HepG2 (cell line): ENCODE measurements around the gene TREH. TPM values are rescaled to one million over a fixed set of nuclear protein-coding genes. Genes with fewer than 3 reads are reported as not detected.

ENCODE experiments used
- BCL3 ChIP-seq: sonication (generic); formaldehyde crosslinking; IDR thresholded peaks from 2 replicates; pipeline ENCODE4 v1.5.1; 2020; ENCODE audit warnings: mild to moderate bottlenecking, missing genetic modification reagents, moderate library complexity
- CBX1 ChIP-seq: IDR thresholded peaks from one replicate; pipeline ENCODE4 v1.6.1; 2016; ENCODE audit warnings: antibody characterized with exemption, low read depth
- CENPT ChIP-seq: sonication (generic); formaldehyde crosslinking; IDR thresholded peaks from 2 replicates; pipeline ENCODE4 v1.8.0; 2022; ENCODE audit warnings: low read depth, mild to moderate bottlenecking, moderate library complexity, missing genetic modification reagents
- CSRNP1 ChIP-seq: sonication (generic); formaldehyde crosslinking; IDR thresholded peaks from 2 replicates; pipeline ENCODE4 v1.8.1; 2023; ENCODE audit warnings: mild to moderate bottlenecking, missing genetic modification reagents
- EEA1 ChIP-seq: sonication (generic); formaldehyde crosslinking; IDR thresholded peaks from 2 replicates; pipeline ENCODE4 v1.5.1; 2020; ENCODE audit warnings: mild to moderate bottlenecking, missing genetic modification reagents, borderline replicate concordance
- ESRRA ChIP-seq: sonication (generic); formaldehyde crosslinking; IDR thresholded peaks from 2 replicates; pipeline ENCODE4 v1.5.1; 2020; ENCODE audit warnings: mild to moderate bottlenecking, low read depth, missing genetic modification reagents
- FOXO1 ChIP-seq: sonication (generic); formaldehyde crosslinking; IDR thresholded peaks from 2 replicates; pipeline ENCODE4 v1.4.0; 2020; ENCODE audit warnings: missing genetic modification reagents
- HNF1A ChIP-seq, 2 experiments: sonication (generic) in 1 of 2; formaldehyde crosslinking in 1 of 2; IDR thresholded peaks; 2 replicates each; pipeline versions ENCODE4 v1.4.0 to v1.6.1; 2016 to 2020; ENCODE audit warnings: borderline replicate concordance in 1 of 2, low read depth in 1 of 2, mild to moderate bottlenecking in 1 of 2, missing genetic modification reagents in 1 of 2
- HNRNPH1 ChIP-seq: fragments of 200-400 bp; formaldehyde crosslinking; optimal IDR thresholded peaks from 2 replicates; pipeline ENCODE3; 2017; ENCODE audit warnings: mild to moderate bottlenecking, low read depth, low read length
- KDM4B ChIP-seq: sonication (generic); formaldehyde crosslinking; IDR thresholded peaks from 2 replicates; pipeline ENCODE4 v1.4.0; 2020; ENCODE audit warnings: missing genetic modification reagents
- LBX2 ChIP-seq: sonication (generic); formaldehyde crosslinking; IDR thresholded peaks from 2 replicates; pipeline ENCODE4 v1.5.0; 2020; ENCODE audit warnings: missing genetic modification reagents, mild to moderate bottlenecking, borderline replicate concordance
- NR3C1 ChIP-seq: sonication (generic); formaldehyde crosslinking; IDR thresholded peaks from 2 replicates; pipeline ENCODE4 v1.4.0; 2020; ENCODE audit warnings: missing genetic modification reagents
- PHB2 ChIP-seq: fragments of 450-650 bp; IDR thresholded peaks from 2 replicates; pipeline ENCODE4 v1.6.1; 2018; ENCODE audit not compliant: partially characterized antibody
- RBAK ChIP-seq: sonication (generic); formaldehyde crosslinking; IDR thresholded peaks from 2 replicates; pipeline ENCODE4 v1.5.1; 2020; ENCODE audit warnings: mild to moderate bottlenecking, missing genetic modification reagents
- SAFB2 ChIP-seq: sonication (generic); formaldehyde crosslinking; IDR thresholded peaks from 2 replicates; pipeline ENCODE4 v1.5.1; 2020; ENCODE audit warnings: missing genetic modification reagents, low read depth, mild to moderate bottlenecking, borderline replicate concordance
- TBP ChIP-seq: sonication (generic); formaldehyde crosslinking; IDR thresholded peaks from 2 replicates; pipeline ENCODE4 v1.5.0; 2020; ENCODE audit warnings: missing genetic modification reagents
- ZBTB44 ChIP-seq: sonication (generic); formaldehyde crosslinking; IDR thresholded peaks from 2 replicates; pipeline ENCODE4 v1.4.0; 2020; ENCODE audit warnings: missing genetic modification reagents
- ZNF274 ChIP-seq: sonication (generic); formaldehyde crosslinking; IDR thresholded peaks from 2 replicates; pipeline ENCODE4 v1.5.1; 2020; ENCODE audit warnings: mild to moderate bottlenecking, missing genetic modification reagents
- ZNF292 ChIP-seq: sonication (generic); formaldehyde crosslinking; IDR thresholded peaks from 2 replicates; pipeline ENCODE4 v1.8.1; 2022; ENCODE audit warnings: mild to moderate bottlenecking, low read depth, missing genetic modification reagents, borderline replicate concordance
- ZNF451 ChIP-seq: sonication (generic); formaldehyde crosslinking; IDR thresholded peaks from 2 replicates; pipeline ENCODE4 v1.5.0; 2020; ENCODE audit warnings: mild to moderate bottlenecking, missing genetic modification reagents
- ZNF83 ChIP-seq: sonication (generic); formaldehyde crosslinking; IDR thresholded peaks from 2 replicates; pipeline ENCODE4 v1.4.0; 2020; ENCODE audit warnings: missing genetic modification reagents, mild to moderate bottlenecking, borderline replicate concordance
- polyA plus RNA-seq, 8 experiments: library from polyadenylated mRNA; depleted of rRNA in 3 of 8; stranded (reverse) in 7 of 8; unstranded in 1 of 8; fragments of >200 nt; fragmentation: Illumina TruSeq in 4 of 8; extraction: Trizol in 4 of 8; gene quantifications; 2 replicates each; pipeline versions ENCODE4 v1.2.1 to v1.2.3, GENCODE V29; 2011 to 2016; ENCODE audit warnings: low read depth in 4 of 8, missing spikeins in 1 of 8, mixed read lengths in 1 of 8; ENCODE audit not compliant: insufficient read depth in 1 of 8
- total RNA-seq, 5 experiments: library from RNA; depleted of rRNA; stranded (reverse); fragments of >200 nt; fragmentation: Illumina TruSeq; extraction: Trizol; gene quantifications; 2 replicates each; pipeline ENCODE4 v1.2.3, GENCODE V29; 2016; ENCODE audit warnings: low read depth in 1 of 5

TREH gene
- total and polyA plus RNA-seq, 2 of the 13 experiments (the other 11 are each of a cell fraction or from before 2014, with no cell fraction given): 0.53 to 0.86 TPM

GRCh38 chr11:118620529-118621070, 58.9 kb downstream of the TREH start (continued):
- peak; percentile 3; the same call in 1 of the 2 replicates for TF ChIP-seq FOXO1 (CRISPR knock-in tag)
- no peak for TF ChIP-seq TBP
- peak; percentile 36 for TF ChIP-seq HNRNPH1
- TF ChIP-seq BCL3 (CRISPR knock-in tag): no peak; the same call in 1 of the 2 replicates
- no peak for TF ChIP-seq NR3C1 (CRISPR knock-in tag)
- peak; percentile 28; the same call in 1 of the 2 replicates for TF ChIP-seq HNF1A (IDR thresholded peaks at IDR 0.05; ENCODE audit: low read depth)
- no peak; the same call in 1 of the 2 replicates for TF ChIP-seq HNF1A (CRISPR knock-in tag; IDR thresholded peaks at IDR 0.05; ENCODE audit: borderline replicate concordance)
- TF ChIP-seq EEA1 (CRISPR knock-in tag): no peak
- no peak for TF ChIP-seq ZNF274 (CRISPR knock-in tag)
- TF ChIP-seq ESRRA (CRISPR knock-in tag): peak; percentile 87
- TF ChIP-seq KDM4B (CRISPR knock-in tag): no peak
- TF ChIP-seq ZBTB44: no peak
- peak; percentile 80 for TF ChIP-seq CBX1
- TF ChIP-seq PHB2: no peak
- no peak for TF ChIP-seq ZNF451 (CRISPR knock-in tag)
- no peak for TF ChIP-seq RBAK
- peak; percentile 30; the same call in 1 of the 2 replicates for TF ChIP-seq ZNF292
- TF ChIP-seq ZNF83 (CRISPR knock-in tag): no peak
- TF ChIP-seq CENPT (CRISPR knock-in tag): no peak
- TF ChIP-seq SAFB2 (CRISPR knock-in tag): no peak; the same call in 1 of the 2 replicates
- TF ChIP-seq CSRNP1: no peak
- TF ChIP-seq LBX2 (CRISPR knock-in tag): no peak
